GM23338 (cell line): Measurements from ENCODE around the gene GPR158. TPM values are rescaled to one million over a fixed set of nuclear protein-coding genes. Genes with fewer than 3 reads are reported as not detected.

Source experiments
- ATAC-seq: fragments of 200-7000 bp; cut with Tn5 transposase; 3 replicates; pipeline ENCODE4 v1.9.1; 2020
- DNase-seq: peaks from one replicate; pipeline ENCODE4 v3.0.0-alpha.2; 2015; ENCODE audit warnings: low spot score
- H2AFZ ChIP-seq: fragments of 200-600 bp; sonication (generic); 2 replicates; pipeline ENCODE4 v1.8.0; 2016; ENCODE audit warnings: antibody characterized with exemption, mild to moderate bottlenecking, moderate library complexity
- H3F3A ChIP-seq: fragments of 200-600 bp; sonication (generic); replicated peaks from 2 replicates; pipeline ENCODE4 v1.8.0; 2017; ENCODE audit warnings: antibody characterized with exemption, mixed run types, low read depth
- H3K27ac ChIP-seq: fragments of 200-600 bp; sonication (generic); 2 replicates; pipeline ENCODE4 v1.6.1; 2016; ENCODE audit warnings: low read depth
- H3K27me3 ChIP-seq: fragments of 200-600 bp; sonication (generic); 2 replicates; pipeline ENCODE4 v1.8.0; 2016; ENCODE audit warnings: mild to moderate bottlenecking, mixed run types, moderate library complexity; ENCODE audit not compliant: insufficient read depth
- H3K36me3 ChIP-seq: fragments of 200-600 bp; sonication (generic); 2 replicates; pipeline ENCODE4 v1.8.0; 2016; ENCODE audit warnings: mild to moderate bottlenecking; ENCODE audit not compliant: insufficient read depth
- H3K4me1 ChIP-seq: fragments of 200-600 bp; sonication (generic); 2 replicates; pipeline ENCODE4 v1.8.0; 2016; ENCODE audit warnings: mild to moderate bottlenecking, moderate library complexity; ENCODE audit not compliant: insufficient read depth
- H3K4me2 ChIP-seq: fragments of 200-600 bp; sonication (generic); 2 replicates; pipeline ENCODE4 v1.7.1; 2017; ENCODE audit warnings: mixed run types
- H3K4me3 ChIP-seq: fragments of 200-600 bp; sonication (generic); 2 replicates; pipeline ENCODE4 v1.6.1; 2016; ENCODE audit warnings: mixed run types
- H3K79me2 ChIP-seq: fragments of 200-600 bp; sonication (generic); replicated peaks from 2 replicates; pipeline ENCODE4 v1.8.0; 2017; ENCODE audit warnings: mild to moderate bottlenecking; ENCODE audit not compliant: insufficient read depth
- H3K9me2 ChIP-seq: fragments of 200-600 bp; sonication (generic); 2 replicates; pipeline ENCODE4 v1.8.0; 2017; ENCODE audit not compliant: insufficient read depth
- H4K20me1 ChIP-seq: fragments of 200-600 bp; sonication (generic); replicated peaks from 2 replicates; pipeline ENCODE4 v1.8.0; 2017; ENCODE audit warnings: mild to moderate bottlenecking; ENCODE audit not compliant: insufficient read depth
- H3K27ac Mint-ChIP-seq: 2 replicates; pipeline ENCODE4 v1.8.0; 2020; ENCODE audit warnings: inconsistent platforms, mild to moderate bottlenecking, moderate library complexity, mixed read lengths
- H3K27me3 Mint-ChIP-seq: 3 replicates; pipeline ENCODE4 v1.8.0; 2022; ENCODE audit warnings: low read depth, mild to moderate bottlenecking, moderate library complexity, mixed read lengths, inconsistent platforms; ENCODE audit not compliant: insufficient read depth, poor library complexity
- H3K36me3 Mint-ChIP-seq: 3 replicates; pipeline ENCODE4 v1.8.0; 2021; ENCODE audit warnings: low read depth, mild to moderate bottlenecking, inconsistent platforms, moderate library complexity, mixed read lengths
- H3K4me1 Mint-ChIP-seq: 3 replicates; pipeline ENCODE4 v1.8.0; 2020; ENCODE audit warnings: mild to moderate bottlenecking, inconsistent platforms, mixed read lengths
- H3K4me3 Mint-ChIP-seq: 3 replicates; pipeline ENCODE4 v1.8.0; 2021; ENCODE audit warnings: moderate library complexity, mild to moderate bottlenecking, inconsistent platforms, mixed read lengths
- H3K9me3 Mint-ChIP-seq: 3 replicates; pipeline ENCODE4 v1.8.0; 2020; ENCODE audit warnings: moderate library complexity, mild to moderate bottlenecking, inconsistent platforms, mixed read lengths
- CREB1 ChIP-seq: fragments of 250-450 bp; sonication (Bioruptor Pico); IDR thresholded peaks from 2 replicates; pipeline ENCODE4 v1.5.0; 2020; ENCODE audit warnings: low read depth, mild to moderate bottlenecking, moderate library complexity
- ETS1 ChIP-seq: IDR thresholded peaks from 2 replicates; pipeline ENCODE4 v1.6.1; 2016; ENCODE audit warnings: antibody characterized with exemption
- POLR2AphosphoS5 ChIP-seq: IDR thresholded peaks from 2 replicates; pipeline ENCODE4 v1.6.1; 2016; ENCODE audit warnings: antibody characterized with exemption, low read depth
- STAT1 ChIP-seq: IDR thresholded peaks from one replicate; pipeline ENCODE4 v1.6.1; 2016; ENCODE audit warnings: antibody characterized with exemption; ENCODE audit not compliant: unreplicated experiment
- ZNF114 ChIP-seq: fragments of 250-450 bp; sonication (Bioruptor Pico); IDR thresholded peaks from 2 replicates; pipeline ENCODE4 v1.5.0; 2020; ENCODE audit warnings: mild to moderate bottlenecking, moderate library complexity
- ZNF331 ChIP-seq: fragments of 250-450 bp; sonication (Bioruptor Pico); IDR thresholded peaks from 2 replicates; pipeline ENCODE4 v1.5.0; 2020; ENCODE audit warnings: low read depth, mild to moderate bottlenecking, moderate library complexity
- ZNF462 ChIP-seq: fragments of 250-450 bp; sonication (Bioruptor Pico); IDR thresholded peaks from 2 replicates; pipeline ENCODE4 v1.5.0; 2020; ENCODE audit warnings: mild to moderate bottlenecking, moderate library complexity
- polyA plus RNA-seq: library from polyadenylated mRNA; unstranded; fragments of >200 nt; fragmentation: Nextera tagmentation; extraction: Ambion mirVana; gene quantifications from 2 replicates; pipeline ENCODE4 v1.2.1, GENCODE V29; 2016
- total RNA-seq: library from RNA; depleted of rRNA; stranded (reverse); fragments of >200 nt; shearing (Covaris generic); gene quantifications from 2 replicates; pipeline ENCODE4 v1.2.3, GENCODE V29; 2014
- TF ChIP-seq, protein P1 (sequence below): IDR thresholded peaks from one replicate; pipeline ENCODE4 v1.6.1; 2018; ENCODE audit warnings: antibody characterized with exemption; ENCODE audit not compliant: unreplicated experiment

Gene GPR158
- total and polyA plus RNA-seq, 2 experiments from 2014 or later, result 0.13 to 1.5 TPM

DNA sequence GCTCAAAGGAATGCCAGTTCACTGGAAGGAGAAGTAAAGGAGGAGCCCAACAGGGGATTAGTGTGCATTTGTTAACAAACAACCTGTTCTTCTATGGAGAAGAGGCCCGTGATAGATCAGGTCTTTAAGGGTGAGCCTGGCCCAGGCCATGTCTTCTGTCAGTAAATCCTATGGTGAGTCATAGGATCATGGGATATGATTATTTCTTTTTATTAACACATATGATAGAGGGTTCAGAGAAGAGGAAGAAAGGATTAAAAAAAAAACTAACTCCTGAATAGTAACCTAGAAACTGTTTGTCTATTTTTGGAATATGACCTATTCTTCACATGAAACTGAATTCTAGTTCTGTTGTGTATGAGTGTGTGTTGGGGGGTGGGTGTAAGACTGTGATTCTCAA is 70.4 kb downstream of the GPR158 start:
- Mint-ChIP-seq H3K4me3 (no peak overlapping the region), H3K9me3 (no peaks in the 10 kb centered on the region), H3K36me3 (no peaks in the 10 kb centered on the region), H3K4me1 (no peaks in the 10 kb centered on the region), H3K27me3 (no peaks in the 10 kb centered on the region), H3K27ac (no peak overlapping the region)
- Histone ChIP-seq H4K20me1 (no peaks in the 10 kb centered on the region), H3K36me3 (no peaks in the 10 kb centered on the region), H3F3A (no peaks in the 10 kb centered on the region), H3K27me3 (no peaks in the 10 kb centered on the region), H3K27ac (no peak overlapping the region), H3K4me2 (no peak overlapping the region), H3K79me2 (no peaks in the 10 kb centered on the region), H2AFZ (no peak overlapping the region), H3K4me1 (no peaks in the 10 kb centered on the region), H3K9me2 (no peaks in the 10 kb centered on the region), H3K4me3 (no peak overlapping the region)
- no peak for ATAC-seq
- no peak for TF ChIP-seq ETS1
- TF ChIP-seq POLR2AphosphoS5, result no peak
- TF ChIP-seq ZNF331 (CRISPR knock-in tag), result no peak
- no peak for TF ChIP-seq ZNF114
- TF ChIP-seq, protein P1, sequence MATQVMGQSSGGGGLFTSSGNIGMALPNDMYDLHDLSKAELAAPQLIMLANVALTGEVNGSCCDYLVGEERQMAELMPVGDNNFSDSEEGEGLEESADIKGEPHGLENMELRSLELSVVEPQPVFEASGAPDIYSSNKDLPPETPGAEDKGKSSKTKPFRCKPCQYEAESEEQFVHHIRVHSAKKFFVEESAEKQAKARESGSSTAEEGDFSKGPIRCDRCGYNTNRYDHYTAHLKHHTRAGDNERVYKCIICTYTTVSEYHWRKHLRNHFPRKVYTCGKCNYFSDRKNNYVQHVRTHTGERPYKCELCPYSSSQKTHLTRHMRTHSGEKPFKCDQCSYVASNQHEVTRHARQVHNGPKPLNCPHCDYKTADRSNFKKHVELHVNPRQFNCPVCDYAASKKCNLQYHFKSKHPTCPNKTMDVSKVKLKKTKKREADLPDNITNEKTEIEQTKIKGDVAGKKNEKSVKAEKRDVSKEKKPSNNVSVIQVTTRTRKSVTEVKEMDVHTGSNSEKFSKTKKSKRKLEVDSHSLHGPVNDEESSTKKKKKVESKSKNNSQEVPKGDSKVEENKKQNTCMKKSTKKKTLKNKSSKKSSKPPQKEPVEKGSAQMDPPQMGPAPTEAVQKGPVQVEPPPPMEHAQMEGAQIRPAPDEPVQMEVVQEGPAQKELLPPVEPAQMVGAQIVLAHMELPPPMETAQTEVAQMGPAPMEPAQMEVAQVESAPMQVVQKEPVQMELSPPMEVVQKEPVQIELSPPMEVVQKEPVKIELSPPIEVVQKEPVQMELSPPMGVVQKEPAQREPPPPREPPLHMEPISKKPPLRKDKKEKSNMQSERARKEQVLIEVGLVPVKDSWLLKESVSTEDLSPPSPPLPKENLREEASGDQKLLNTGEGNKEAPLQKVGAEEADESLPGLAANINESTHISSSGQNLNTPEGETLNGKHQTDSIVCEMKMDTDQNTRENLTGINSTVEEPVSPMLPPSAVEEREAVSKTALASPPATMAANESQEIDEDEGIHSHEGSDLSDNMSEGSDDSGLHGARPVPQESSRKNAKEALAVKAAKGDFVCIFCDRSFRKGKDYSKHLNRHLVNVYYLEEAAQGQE, result no peak
- TF ChIP-seq CREB1 (CRISPR knock-in tag), result no peak
- TF ChIP-seq STAT1, result no peak
- DNase-seq, result no peak

GRCh38 chr10:25257646-25258045 is 82.8 kb downstream of the GPR158 start:
- DNase-seq, result peak; percentile 1
- H3K9me3 Mint-ChIP-seq, result no peaks in the 10 kb centered on the region; the same call in 2 of the 3 replicates
- Histone ChIP-seq H2AFZ (no peak overlapping the region), H3K9me2 (no peaks in the 10 kb centered on the region), H4K20me1 (no peaks in the 10 kb centered on the region), H3K79me2 (no peaks in the 10 kb centered on the region), H3K4me3 (no peak overlapping the region), H3K4me1 (peaks cover 20% of the 10 kb centered on the region), H3K27me3 (no peaks in the 10 kb centered on the region), H3K36me3 (no peaks in the 10 kb centered on the region), H3F3A (no peaks in the 10 kb centered on the region), H3K27ac (no peak overlapping the region), H3K4me2 (no peak overlapping the region)
- no peak overlapping the region for H3K4me3 Mint-ChIP-seq
- no peak overlapping the region for H3K27ac Mint-ChIP-seq
- H3K27me3 Mint-ChIP-seq, result no peaks in the 10 kb centered on the region
- peaks cover 14% of the 10 kb centered on the region; the same call in 2 of the 3 replicates for H3K4me1 Mint-ChIP-seq
- no peaks in the 10 kb centered on the region for H3K36me3 Mint-ChIP-seq
- no peak for ATAC-seq
- TF ChIP-seq POLR2AphosphoS5 (no peak), ZNF462 (no peak)
- TF ChIP-seq, protein P1, result no peak
